ENCODE measurements around the gene EHD2. TPM values are rescaled to one million over a fixed set of nuclear protein-coding genes. Genes with fewer than 3 reads are reported as not detected.

The EHD2 gene
- total RNA-seq, 2 donors from 2014 or later, result 48.7 to 83.2 TPM

DNA sequence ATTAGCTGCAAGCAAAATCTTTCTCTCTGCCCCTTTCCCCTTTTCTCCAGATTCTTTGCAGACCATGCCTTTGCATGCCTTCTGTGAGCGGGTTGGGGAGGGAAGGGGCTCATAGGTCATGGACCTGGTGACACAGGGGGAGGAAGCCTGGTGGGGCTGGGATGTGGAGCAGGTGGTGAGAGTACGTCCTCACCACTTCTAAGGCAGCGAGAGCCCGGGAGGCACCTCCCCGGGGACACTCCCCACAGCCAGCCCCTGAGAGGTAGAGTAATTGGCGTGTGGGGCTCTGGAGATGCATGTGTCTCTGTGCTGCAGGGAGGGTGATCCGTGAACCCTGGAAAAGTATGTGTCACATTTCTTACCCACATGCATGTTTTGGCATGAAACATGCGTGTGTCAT is 42.5 kb upstream of the EHD2 start:
- H3K36me3 ChIP-seq, result no peaks in the 10 kb centered on the region
- H3K9me3 ChIP-seq, result no peaks in the 10 kb centered on the region
- H3K27ac ChIP-seq, result no peak overlapping the region
- 92% methylated on average over 8 of the region's 8 CpGs for whole genome bisulfite sequencing
- intact Hi-C loops (cut with DNase I), result no loop called here
- peaks cover 6% of the 10 kb centered on the region for H3K4me1 ChIP-seq (replicated peaks)
- H3K27me3 ChIP-seq (replicated peaks; ENCODE audit: insufficient read depth), result no peaks in the 10 kb centered on the region
- no peak for TF ChIP-seq CTCF (IDR thresholded peaks at IDR 0.05)
- TF ChIP-seq POLR2A (IDR thresholded peaks at IDR 0.05), result no peak
- no peak for TF ChIP-seq POLR2AphosphoS5 (IDR thresholded peaks at IDR 0.05)
- no peak overlapping the region for H3K4me3 ChIP-seq
- no peak for DNase-seq (ENCODE audit: low spot score)

- H3K4me3 ChIP-seq, result no peak overlapping the region
- DNase-seq (ENCODE audit: low spot score), result no peak
- peaks cover 6% of the 10 kb centered on the region for H3K4me1 ChIP-seq (replicated peaks)
- intact Hi-C loops (cut with DNase I), result no loop called here
- H3K27ac ChIP-seq, result no peak overlapping the region
- no peaks in the 10 kb centered on the region for H3K36me3 ChIP-seq
- WGBS, result 98% methylated on average over 2 of the region's 2 CpGs
- no peaks in the 10 kb centered on the region for H3K9me3 ChIP-seq
- TF ChIP-seq POLR2AphosphoS5 (IDR thresholded peaks at IDR 0.05) (no peak), CTCF (IDR thresholded peaks at IDR 0.05) (no peak), POLR2A (IDR thresholded peaks at IDR 0.05) (no peak)
- H3K27me3 ChIP-seq (replicated peaks; ENCODE audit: insufficient read depth), result no peaks in the 10 kb centered on the region
Observed at GRCh38 chr19:47671499-47671898, 41.7 kb upstream of the EHD2 start.

DNA sequence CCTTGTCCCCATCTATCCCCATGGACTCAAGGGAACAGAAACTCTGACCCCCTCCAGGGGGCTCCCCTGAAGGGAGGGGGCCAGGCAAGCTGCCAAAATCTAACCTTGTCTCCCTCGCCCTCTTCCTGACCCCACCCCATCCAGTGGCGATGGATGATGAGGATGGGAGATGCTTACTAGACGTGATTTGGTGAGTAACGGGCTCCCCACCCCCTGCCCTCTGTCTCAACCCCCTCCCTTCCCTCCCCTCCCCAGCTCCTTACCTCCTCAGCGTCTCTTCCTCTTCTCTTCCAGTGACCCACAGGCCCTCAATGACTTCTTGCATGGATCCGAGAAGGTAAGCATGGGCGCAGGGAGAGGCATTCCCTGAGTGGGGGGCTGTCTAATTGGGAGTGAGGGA is 39.8 kb upstream of the EHD2 start:
- Histone ChIP-seq H3K9me3 (no peaks in the 10 kb centered on the region), H3K27ac (no peak overlapping the region)

GRCh38 chr19:47674548-47674947 is 38.7 kb upstream of the EHD2 start:
- intact Hi-C loops (cut with DNase I), result no loop called here
- peaks cover 0 to 5% of the 10 kb centered on the region in 2 donors for H3K36me3 ChIP-seq

More for the DNA sequence above, 39.8 kb upstream of the EHD2 start:
- intact Hi-C loops (cut with DNase I), result no loop called here
- Histone ChIP-seq H3K27me3 (replicated peaks; ENCODE audit: insufficient read depth) (no peaks in the 10 kb centered on the region), H3K36me3 (no peaks in the 10 kb centered on the region), H3K4me3 (no peak overlapping the region), H3K4me1 (replicated peaks) (no peaks in the 10 kb centered on the region)
- 86% methylated on average over 7 of the region's 7 CpGs for WGBS
- DNase-seq (ENCODE audit: low spot score), result no peak
- TF ChIP-seq POLR2AphosphoS5 (IDR thresholded peaks at IDR 0.05) (no peak), CTCF (IDR thresholded peaks at IDR 0.05) (no peak), POLR2A (IDR thresholded peaks at IDR 0.05) (no peak)

More at GRCh38 chr19:47674548-47674947, 38.7 kb upstream of the EHD2 start:
- no peak for TF ChIP-seq POLR2A (IDR thresholded peaks at IDR 0.05)
- TF ChIP-seq CTCF (IDR thresholded peaks at IDR 0.05), result no peak
- TF ChIP-seq POLR2AphosphoS5 (IDR thresholded peaks at IDR 0.05), result no peak
- no peak for DNase-seq (ENCODE audit: low spot score)
- Histone ChIP-seq H3K4me1 (replicated peaks) (no peaks in the 10 kb centered on the region), H3K27me3 (replicated peaks; ENCODE audit: insufficient read depth) (no peaks in the 10 kb centered on the region), H3K9me3 (no peaks in the 10 kb centered on the region), H3K4me3 (no peak overlapping the region), H3K27ac (no peak overlapping the region)
- 80% methylated on average over 5 of the region's 5 CpGs for WGBS
